Astrocyte (in vitro differentiated cells and primary cell): ENCODE data around the gene MXRA5. TPM values are rescaled to one million over a fixed set of nuclear protein-coding genes. Genes with fewer than 3 reads are reported as not detected.
"Not testable (repeated sequence)": the region's sequence is repeated elsewhere in the genome, so short reads cannot be mapped to it uniquely, and the experiment has no call there.

Experiments used
- DNase-seq: peaks from one replicate; pipeline ENCODE4 v3.0.0-alpha.2; 2010; ENCODE audit warnings: low read depth
- FAIRE-seq: peaks from 2 replicates; lab custom pipeline; 2011; peaks lifted over from hg19 to GRCh38; lab: Jason Lieb, UNC
- H2AFZ ChIP-seq: 2 replicates; pipeline ENCODE4 v1.6.0; 2012; ENCODE audit warnings: low read depth, low read length, inconsistent platforms
- H3K27ac ChIP-seq: 2 replicates; pipeline ENCODE4 v1.5.1; 2011; ENCODE audit warnings: low read depth, low read length, inconsistent platforms
- H3K27me3 ChIP-seq: 2 replicates; pipeline ENCODE4 v1.6.0; 2011; ENCODE audit warnings: low read length, inconsistent platforms; ENCODE audit not compliant: insufficient read depth
- H3K36me3 ChIP-seq: 2 replicates; pipeline ENCODE4 v1.5.1; 2011; ENCODE audit warnings: low read length, inconsistent platforms; ENCODE audit not compliant: insufficient read depth
- H3K4me1 ChIP-seq: 2 replicates; pipeline ENCODE4 v1.5.1; 2011; ENCODE audit warnings: low read length, inconsistent platforms; ENCODE audit not compliant: insufficient read depth
- H3K4me2 ChIP-seq: 2 replicates; pipeline ENCODE4 v1.6.0; 2012; ENCODE audit warnings: low read length, inconsistent platforms
- H3K4me3 ChIP-seq: 2 replicates; pipeline ENCODE4 v1.5.1; 2011; ENCODE audit warnings: low read depth, mild to moderate bottlenecking, low read length, inconsistent platforms; ENCODE audit not compliant: insufficient read depth
- H3K79me2 ChIP-seq: 2 replicates; pipeline ENCODE4 v1.6.0; 2012; ENCODE audit warnings: mild to moderate bottlenecking, low read length, inconsistent platforms; ENCODE audit not compliant: insufficient read depth
- H3K9ac ChIP-seq: 2 replicates; pipeline ENCODE4 v1.6.0; 2012; ENCODE audit warnings: mild to moderate bottlenecking, low read length, inconsistent platforms
- H3K9me3 ChIP-seq: 2 replicates; pipeline ENCODE4 v1.5.1; 2012; ENCODE audit warnings: low read depth, mild to moderate bottlenecking, low read length, inconsistent platforms; ENCODE audit not compliant: insufficient read depth
- H4K20me1 ChIP-seq: 2 replicates; pipeline ENCODE4 v1.6.0; 2012; ENCODE audit warnings: low read length, inconsistent platforms; ENCODE audit not compliant: insufficient read depth
- H3K27ac Mint-ChIP-seq: one replicate; pipeline ENCODE4 v1.8.0; 2021; ENCODE audit warnings: mild to moderate bottlenecking, mixed read lengths; ENCODE audit not compliant: unreplicated experiment
- H3K27me3 Mint-ChIP-seq: one replicate; pipeline ENCODE4 v1.8.0; 2021; ENCODE audit warnings: low read depth, mixed read lengths; ENCODE audit not compliant: unreplicated experiment
- H3K36me3 Mint-ChIP-seq: one replicate; pipeline ENCODE4 v1.8.0; 2021; ENCODE audit warnings: low read depth, mixed read lengths; ENCODE audit not compliant: unreplicated experiment
- H3K4me1 Mint-ChIP-seq: one replicate; pipeline ENCODE4 v1.8.0; 2021; ENCODE audit warnings: low read depth, mixed read lengths; ENCODE audit not compliant: unreplicated experiment
- H3K4me3 Mint-ChIP-seq: one replicate; pipeline ENCODE4 v1.8.0; 2021; ENCODE audit warnings: mild to moderate bottlenecking, moderate library complexity, mixed read lengths; ENCODE audit not compliant: unreplicated experiment
- H3K9me3 Mint-ChIP-seq: one replicate; pipeline ENCODE4 v1.8.0; 2021; ENCODE audit warnings: mild to moderate bottlenecking, mixed read lengths; ENCODE audit not compliant: unreplicated experiment
- CTCF ChIP-seq: IDR thresholded peaks from 2 replicates; pipeline ENCODE4 v1.5.1; 2011; ENCODE audit warnings: low read depth, mild to moderate bottlenecking, inconsistent platforms, low read length, moderate library complexity; ENCODE audit not compliant: insufficient read depth
- EZH2 ChIP-seq: IDR thresholded peaks from 2 replicates; pipeline ENCODE4 v1.6.1; 2012; ENCODE audit warnings: mild to moderate bottlenecking, low read length, inconsistent platforms; ENCODE audit not compliant: insufficient read depth
- total RNA-seq: library from RNA; stranded (reverse); gene quantifications from 2 replicates; pipeline ENCODE4 v1.2.1, GENCODE V29; 2021

The MXRA5 gene
- total RNA-seq, 1 donor from 2014 or later, result 23.3 TPM

- no peak for DNase-seq
- no peaks in the 10 kb centered on the region for H3K36me3 ChIP-seq
- no peak overlapping the region for H3K4me3 ChIP-seq
- H2AFZ ChIP-seq, result no peak overlapping the region
- no peak for FAIRE-seq
- H3K27me3 ChIP-seq, result no peaks in the 10 kb centered on the region
- H3K4me1 ChIP-seq, result no peaks in the 10 kb centered on the region
- H3K9ac ChIP-seq, result no peak overlapping the region
- H3K79me2 ChIP-seq, result no peaks in the 10 kb centered on the region
- H4K20me1 ChIP-seq, result no peaks in the 10 kb centered on the region
- Mint-ChIP-seq H3K27me3 (no peaks in the 10 kb centered on the region), H3K4me3 (no peak overlapping the region), H3K9me3 (peaks cover 3% of the 10 kb centered on the region), H3K36me3 (no peaks in the 10 kb centered on the region), H3K4me1 (no peaks in the 10 kb centered on the region), H3K27ac (no peak overlapping the region)
- no peaks in the 10 kb centered on the region for H3K9me3 ChIP-seq
- H3K27ac ChIP-seq, result no peak overlapping the region
- H3K4me2 ChIP-seq, result no peak overlapping the region
- no peak for TF ChIP-seq CTCF
Measured at GRCh38 chrX:3377560-3377959, 31.1 kb upstream of the MXRA5 start.

GRCh38 chrX:3375878-3376508 lies 29.5 kb upstream of the MXRA5 start:
- not testable (repeated sequence) for H3K4me2 ChIP-seq, H3K4me3 ChIP-seq, H3K27ac ChIP-seq, H3K36me3 ChIP-seq, H3K4me1 Mint-ChIP-seq, H2AFZ ChIP-seq, H3K9me3 Mint-ChIP-seq, DNase-seq, H3K27ac Mint-ChIP-seq, H3K4me3 Mint-ChIP-seq, H3K27me3 ChIP-seq, H4K20me1 ChIP-seq, H3K9ac ChIP-seq, H3K79me2 ChIP-seq, H3K9me3 ChIP-seq, H3K27me3 Mint-ChIP-seq, H3K36me3 Mint-ChIP-seq, H3K4me1 ChIP-seq
- FAIRE-seq, result peak; percentile 49

GRCh38 chrX:3374108-3374800 lies 27.8 kb upstream of the MXRA5 start:
- Mint-ChIP-seq H3K4me1 (no peaks in the 10 kb centered on the region), H3K36me3 (no peaks in the 10 kb centered on the region), H3K27ac (no peak overlapping the region), H3K27me3 (no peaks in the 10 kb centered on the region), H3K4me3 (no peak overlapping the region), H3K9me3 (peaks cover 3% of the 10 kb centered on the region)
- H3K36me3 ChIP-seq, result no peaks in the 10 kb centered on the region
- no peak overlapping the region for H3K4me2 ChIP-seq
- no peak overlapping the region for H3K27ac ChIP-seq
- no peak overlapping the region for H2AFZ ChIP-seq
- DNase-seq (no peak), FAIRE-seq (peak; percentile 34)
- no peaks in the 10 kb centered on the region for H4K20me1 ChIP-seq
- H3K4me1 ChIP-seq, result no peaks in the 10 kb centered on the region
- no peaks in the 10 kb centered on the region for H3K79me2 ChIP-seq
- H3K9ac ChIP-seq, result no peak overlapping the region
- H3K4me3 ChIP-seq, result no peak overlapping the region
- H3K9me3 ChIP-seq, result no peaks in the 10 kb centered on the region
- no peak for TF ChIP-seq EZH2
- no peak for TF ChIP-seq CTCF
- no peaks in the 10 kb centered on the region for H3K27me3 ChIP-seq
